SU-DHL-6 (cell line): ENCODE data around the gene INPP5A.

Experiments
- H2AFZ ChIP-seq: fragments of 200-600 bp; sonication (generic); 2 replicates; pipeline ENCODE4 v1.6.1; 2014; ENCODE audit warnings: low read depth, mild to moderate bottlenecking, moderate library complexity, mixed read lengths, antibody characterized with exemption, low read length; ENCODE audit not compliant: severe bottlenecking
- H3F3A ChIP-seq: fragments of 200-600 bp; shearing (Covaris generic); 2 replicates; pipeline ENCODE4 v1.6.0; 2016; ENCODE audit warnings: antibody characterized with exemption, mild to moderate bottlenecking; ENCODE audit not compliant: insufficient read depth
- H3K27ac ChIP-seq: fragments of 200-600 bp; sonication (generic); 2 replicates; pipeline ENCODE4 v1.5.1; 2016; ENCODE audit warnings: low read depth, mild to moderate bottlenecking, low read length, moderate library complexity, mixed read lengths
- H3K27me3 ChIP-seq: fragments of 200-600 bp; sonication (generic), shearing (Covaris generic); 2 replicates; pipeline ENCODE4 v1.6.0; 2014; ENCODE audit warnings: mild to moderate bottlenecking, low read length
- H3K36me3 ChIP-seq: fragments of 200-600 bp; sonication (generic); 2 replicates; pipeline ENCODE4 v1.6.1; 2014; ENCODE audit warnings: mild to moderate bottlenecking, low read length, mixed read lengths
- H3K4me2 ChIP-seq: fragments of 300-600, 200-600 bp; shearing (Covaris generic), sonication (generic); 2 replicates; pipeline ENCODE4 v1.6.0; 2014; ENCODE audit warnings: low read length, low read depth, mild to moderate bottlenecking; ENCODE audit not compliant: poor library complexity, severe bottlenecking
- H3K4me3 ChIP-seq: fragments of 200-600 bp; sonication (generic); 2 replicates; pipeline ENCODE4 v1.5.1; 2014; ENCODE audit warnings: antibody characterized with exemption, low read length, mild to moderate bottlenecking, mixed read lengths; ENCODE audit not compliant: insufficient read depth, poor library complexity, severe bottlenecking
- H3K79me2 ChIP-seq: fragments of 200-600 bp; sonication (generic); 2 replicates; pipeline ENCODE4 v1.6.1; 2014; ENCODE audit warnings: mild to moderate bottlenecking, low read length, moderate library complexity; ENCODE audit not compliant: insufficient read depth
- H3K9ac ChIP-seq: fragments of 200-600 bp; sonication (generic); 2 replicates; pipeline ENCODE4 v1.7.0; 2014; ENCODE audit warnings: mild to moderate bottlenecking, low read length
- H3K9me2 ChIP-seq: fragments of 200-600 bp; sonication (generic); replicated peaks from 2 replicates; pipeline ENCODE4 v1.6.1; 2014; ENCODE audit warnings: low read length; ENCODE audit not compliant: insufficient read depth
- H3K9me3 ChIP-seq: fragments of 200-600 bp; sonication (generic); 2 replicates; pipeline ENCODE4 v1.6.1; 2014; ENCODE audit warnings: low read length, mixed read lengths; ENCODE audit not compliant: insufficient read depth
- H4K20me1 ChIP-seq: fragments of 200-600 bp; sonication (generic); 2 replicates; pipeline ENCODE4 v1.6.1; 2014; ENCODE audit warnings: low read depth, mild to moderate bottlenecking, antibody characterized with exemption, low read length, moderate library complexity, mixed read lengths
- EZH2phosphoT487 ChIP-seq: fragments of 200-600 bp; sonication (generic), shearing (Covaris generic); conservative IDR thresholded peaks from 2 replicates; pipeline ENCODE4 v1.6.1; 2018; ENCODE audit warnings: mild to moderate bottlenecking, antibody characterized with exemption, low read length, moderate library complexity, mixed read lengths
- TF ChIP-seq, protein P1 (sequence below): fragments of 200-600 bp; sonication (generic); IDR thresholded peaks from one replicate; pipeline ENCODE4 v1.5.1; 2017; ENCODE audit warnings: antibody characterized with exemption, mild to moderate bottlenecking, low read length, moderate library complexity; ENCODE audit not compliant: insufficient read depth, poor library complexity, severe bottlenecking

INPP5A gene

DNA sequence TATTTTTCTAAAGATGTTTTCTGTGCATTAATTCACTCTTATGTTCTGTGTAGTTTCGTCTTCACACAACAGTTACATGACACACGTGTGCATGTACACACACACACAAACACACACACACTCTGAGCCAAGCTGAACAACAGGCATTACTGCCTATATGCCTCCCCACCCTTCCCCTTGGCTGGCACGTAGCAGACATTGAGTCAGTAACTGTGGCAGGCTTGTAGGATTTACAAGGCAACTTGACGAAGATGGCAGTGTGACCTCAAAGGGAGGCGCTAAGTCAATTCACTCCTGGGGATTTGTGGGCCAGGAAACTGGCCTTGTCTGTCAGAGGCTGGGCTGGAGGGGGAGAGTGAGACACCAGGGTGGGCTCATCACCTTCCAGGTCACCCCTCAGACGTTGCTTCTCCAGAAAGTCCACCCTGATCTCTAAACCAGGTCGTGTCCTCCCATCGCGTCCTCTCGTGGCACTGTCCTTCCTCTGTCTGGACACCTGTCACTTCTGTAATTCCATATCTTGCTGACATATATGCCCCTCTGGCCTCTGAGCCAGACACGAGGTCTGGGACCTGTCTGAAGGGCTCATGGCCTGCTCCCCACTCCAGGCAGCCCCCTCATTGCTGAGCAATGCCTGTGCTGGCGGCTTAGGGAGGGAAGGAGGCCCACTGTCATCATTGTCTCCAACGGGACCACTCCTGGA lies 41.1 kb upstream of the INPP5A start:
- H3K27me3 ChIP-seq: no peaks in the 10 kb centered on the region
- H3K79me2 ChIP-seq: no peaks in the 10 kb centered on the region
- H3K4me3 ChIP-seq: no peak overlapping the region
- no peaks in the 10 kb centered on the region for H4K20me1 ChIP-seq
- no peak overlapping the region for H3K9ac ChIP-seq
- H3K27ac ChIP-seq: no peak overlapping the region
- H3K36me3 ChIP-seq: no peaks in the 10 kb centered on the region
- H3K9me2 ChIP-seq: no peaks in the 10 kb centered on the region
- no peaks in the 10 kb centered on the region for H3F3A ChIP-seq
- TF ChIP-seq EZH2phosphoT487: no peak
- TF ChIP-seq, protein P1, sequence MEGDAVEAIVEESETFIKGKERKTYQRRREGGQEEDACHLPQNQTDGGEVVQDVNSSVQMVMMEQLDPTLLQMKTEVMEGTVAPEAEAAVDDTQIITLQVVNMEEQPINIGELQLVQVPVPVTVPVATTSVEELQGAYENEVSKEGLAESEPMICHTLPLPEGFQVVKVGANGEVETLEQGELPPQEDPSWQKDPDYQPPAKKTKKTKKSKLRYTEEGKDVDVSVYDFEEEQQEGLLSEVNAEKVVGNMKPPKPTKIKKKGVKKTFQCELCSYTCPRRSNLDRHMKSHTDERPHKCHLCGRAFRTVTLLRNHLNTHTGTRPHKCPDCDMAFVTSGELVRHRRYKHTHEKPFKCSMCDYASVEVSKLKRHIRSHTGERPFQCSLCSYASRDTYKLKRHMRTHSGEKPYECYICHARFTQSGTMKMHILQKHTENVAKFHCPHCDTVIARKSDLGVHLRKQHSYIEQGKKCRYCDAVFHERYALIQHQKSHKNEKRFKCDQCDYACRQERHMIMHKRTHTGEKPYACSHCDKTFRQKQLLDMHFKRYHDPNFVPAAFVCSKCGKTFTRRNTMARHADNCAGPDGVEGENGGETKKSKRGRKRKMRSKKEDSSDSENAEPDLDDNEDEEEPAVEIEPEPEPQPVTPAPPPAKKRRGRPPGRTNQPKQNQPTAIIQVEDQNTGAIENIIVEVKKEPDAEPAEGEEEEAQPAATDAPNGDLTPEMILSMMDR: no peak
- no peak overlapping the region for H3K4me2 ChIP-seq
- H3K9me3 ChIP-seq: no peaks in the 10 kb centered on the region
- no peak overlapping the region for H2AFZ ChIP-seq

- TF ChIP-seq EZH2phosphoT487: no peak
- TF ChIP-seq, protein P1: no peak
These were observed 40.4 kb upstream of the INPP5A start for GRCh38 chr10:132497063-132497680.

GRCh38 chr10:132497861-132498561 lies 39.6 kb upstream of the INPP5A start:
- no peak overlapping the region for H2AFZ ChIP-seq
- H3K27me3 ChIP-seq: no peaks in the 10 kb centered on the region
- no peaks in the 10 kb centered on the region for H3K79me2 ChIP-seq
- H3K36me3 ChIP-seq: no peaks in the 10 kb centered on the region
- H3K9me2 ChIP-seq: no peaks in the 10 kb centered on the region
- no peaks in the 10 kb centered on the region for H3K9me3 ChIP-seq
- H3K9ac ChIP-seq: no peak overlapping the region
- no peak overlapping the region for H3K4me2 ChIP-seq
- no peak overlapping the region for H3K27ac ChIP-seq
- H4K20me1 ChIP-seq: no peaks in the 10 kb centered on the region
- no peaks in the 10 kb centered on the region for H3F3A ChIP-seq
- no peak overlapping the region for H3K4me3 ChIP-seq
- TF ChIP-seq EZH2phosphoT487: no peak
- TF ChIP-seq, protein P1: no peak

More at GRCh38 chr10:132497063-132497680, 40.4 kb upstream of the INPP5A start:
- Histone ChIP-seq H3K27ac (no peak overlapping the region), H3K9me3 (no peaks in the 10 kb centered on the region), H2AFZ (no peak overlapping the region), H3K9ac (no peak overlapping the region), H3K79me2 (no peaks in the 10 kb centered on the region), H3K4me3 (no peak overlapping the region), H3K27me3 (no peaks in the 10 kb centered on the region), H3F3A (no peaks in the 10 kb centered on the region), H3K9me2 (no peaks in the 10 kb centered on the region), H4K20me1 (no peaks in the 10 kb centered on the region), H3K36me3 (no peaks in the 10 kb centered on the region), H3K4me2 (no peak overlapping the region)
